ENCODE data around the gene FSCN2. TPM values are rescaled to one million over a fixed set of nuclear protein-coding genes. Genes with fewer than 3 reads are reported as not detected.

The FSCN2 gene
- total RNA-seq, 1 experiment from 2014 or later = 1.2 TPM

GRCh38 chr17:81518785-81519283 is 9.3 kb upstream of the FSCN2 start:
- TF ChIP-seq CTCF (IDR thresholded peaks at IDR 0.05) (no peak), REST (IDR thresholded peaks at IDR 0.05; ENCODE audit: insufficient read depth in 1 of 2, low read depth in 2 of 2, low read length in 1 of 2) (0 out of 4 replicates have a peak, but pooled peaks of 1 of the 2 experiments have one; percentile 49), POLR2AphosphoS5 (IDR thresholded peaks at IDR 0.05; ENCODE audit: low read depth, low read length) (peak; percentile 70; the same call in 1 of the 2 replicates)

GRCh38 chr17:81519284-81520020 is 8.7 kb upstream of the FSCN2 start:
- Histone ChIP-seq H3K27ac (ENCODE audit: low read length) (peak overlapping the region; percentile 58), H3K9me3 (ENCODE audit: control insufficient read depth, insufficient read depth, low read depth, low read length) (no peaks in the 10 kb centered on the region), H3K27me3 (ENCODE audit: control insufficient read depth, insufficient read depth, low read length) (no peaks in the 10 kb centered on the region), H3K36me3 (ENCODE audit: control insufficient read depth, insufficient read depth, low read length) (no peaks in the 10 kb centered on the region), H3K4me3 (ENCODE audit: low read depth in 2 of 2, low read length in 2 of 2) (peak overlapping the region; percentile 38 to 61), H3K4me1 (ENCODE audit: control insufficient read depth, insufficient read depth, low read length) (peaks cover 45% of the 10 kb centered on the region)
- POLR2A ChIA-PET = interaction anchor here (0.6 kb wide), 2 partner anchors 117 to 149 kb away, joined by 4 to 8 read pairs; no protein-coding TSS in a partner anchor
- ATAC-seq (peak; percentile 15), DNase-seq (ENCODE audit: low read depth, low spot score) (no peak)
- intact Hi-C loops (cut with micrococcal nuclease; ENCODE audit: unreplicated experiment) = loop anchor here (5.0 kb wide), 1 partner anchor 127 kb away; no protein-coding TSS in a partner anchor
- CTCF ChIA-PET = no interaction called here
- TF ChIP-seq SIN3A (IDR thresholded peaks at IDR 0.05; ENCODE audit: borderline replicate concordance, insufficient read depth, low read depth, low read length) (peak; percentile 66; the same call in 1 of the 2 replicates), TCF7L2 (IDR thresholded peaks at IDR 0.05; ENCODE audit: low read depth, low read length) (no peak; the same call in 1 of the 2 replicates), CTCF (IDR thresholded peaks at IDR 0.05) (peak; percentile 80)
- BruUV-seq (replicated peaks) = no TSS peak
- in situ Hi-C loops (cut with HindIII; ENCODE audit: low pct_unique_long_range_greater_than_20kb, low sequenced_read_pairs) = no loop called here

More at GRCh38 chr17:81518785-81519283, 9.3 kb upstream of the FSCN2 start:
- Histone ChIP-seq H3K27ac (ENCODE audit: low read length) (peak overlapping the region; percentile 58), H3K27me3 (ENCODE audit: control insufficient read depth, insufficient read depth, low read length) (no peaks in the 10 kb centered on the region), H3K36me3 (ENCODE audit: control insufficient read depth, insufficient read depth, low read length) (no peaks in the 10 kb centered on the region), H3K4me1 (ENCODE audit: control insufficient read depth, insufficient read depth, low read length) (peaks cover 39% of the 10 kb centered on the region), H3K4me3 (ENCODE audit: low read depth in 2 of 2, low read length in 2 of 2) (peak overlapping the region; percentile 38 to 61), H3K9me3 (ENCODE audit: control insufficient read depth, insufficient read depth, low read depth, low read length) (no peaks in the 10 kb centered on the region)
- no TSS peak for BruUV-seq (replicated peaks)
- in situ Hi-C loops (cut with HindIII; ENCODE audit: low pct_unique_long_range_greater_than_20kb, low sequenced_read_pairs) = no loop called here
- ATAC-seq (peak; percentile 59), DNase-seq (ENCODE audit: low read depth, low spot score) (no peak)
- CTCF ChIA-PET = no interaction called here
- intact Hi-C loops (cut with micrococcal nuclease; ENCODE audit: unreplicated experiment) = loop anchor here (5.0 kb wide), 1 partner anchor 127 kb away; no protein-coding TSS in a partner anchor
- POLR2A ChIA-PET = interaction anchor here (0.6 to 1.1 kb wide), 3 partner anchors 10 to 116 kb away, joined by 4 to 20 read pairs (median 8); partner anchors contain the start of gene FSCN2

Measured in Panc1 (cell line).